NCI-H2081 treated with DMSO at 0.1 percent for 48 hours (cell line): Measurements from ENCODE around the gene PTPRC.

Experiments used
- DNase-seq: peaks from one replicate; lab custom pipeline; 2025; lab: John Stamatoyannopoulos, UW

The PTPRC gene

GRCh38 chr1:198643808-198644207 is 5.0 kb downstream of the PTPRC start:
- DNase-seq: no peak

GRCh38 chr1:198647055-198647454 is 8.2 kb downstream of the PTPRC start:
- no peak for DNase-seq

GRCh38 chr1:198648592-198648991 is 9.8 kb downstream of the PTPRC start:
- no peak for DNase-seq

GRCh38 chr1:198649232-198649967 is 10.6 kb downstream of the PTPRC start:
- DNase-seq: no peak

- no peak for DNase-seq
Observed at GRCh38 chr1:198649968-198650338, 11.1 kb downstream of the PTPRC start.

GRCh38 chr1:198650506-198650905 is 11.7 kb downstream of the PTPRC start:
- no peak for DNase-seq

GRCh38 chr1:198651650-198652400 is 13.0 kb downstream of the PTPRC start:
- no peak for DNase-seq

GRCh38 chr1:198653808-198654413 is 15.1 kb downstream of the PTPRC start:
- DNase-seq: no peak

- DNase-seq: no peak
Observed at GRCh38 chr1:198655459-198656121, 16.8 kb downstream of the PTPRC start.

- no peak for DNase-seq
Observed at GRCh38 chr1:198656500-198656932, 17.7 kb downstream of the PTPRC start.

GRCh38 chr1:198657550-198658064 is 18.8 kb downstream of the PTPRC start:
- DNase-seq: no peak

- DNase-seq: no peak
Observed at GRCh38 chr1:198660341-198661261, 21.8 kb downstream of the PTPRC start.

GRCh38 chr1:198662821-198663220 is 24.0 kb downstream of the PTPRC start:
- DNase-seq: no peak

- no peak for DNase-seq
Observed at GRCh38 chr1:198664068-198664788, 25.4 kb downstream of the PTPRC start.

GRCh38 chr1:198667186-198667585 is 28.3 kb downstream of the PTPRC start:
- no peak for DNase-seq

GRCh38 chr1:198667807-198668206 is 29.0 kb downstream of the PTPRC start:
- DNase-seq: no peak

GRCh38 chr1:198669023-198669698 is 30.3 kb downstream of the PTPRC start:
- no peak for DNase-seq

- DNase-seq: no peak
Observed at GRCh38 chr1:198669771-198670170, 30.9 kb downstream of the PTPRC start.

- DNase-seq: no peak
Observed at GRCh38 chr1:198671136-198671535, 32.3 kb downstream of the PTPRC start.

GRCh38 chr1:198672124-198672523 is 33.3 kb downstream of the PTPRC start:
- no peak for DNase-seq
